Stimulated activated CD4-positive, alpha-beta T cell treated with anti-CD3 and anti-CD28 coated beads, Interleukin-4, amount 100 ng/mL, for 1 hour (primary cell): ENCODE data around the gene POLQ.
A peak's percentile ranks its signal among the peaks of the same experiment; 100 is the strongest.
"Not testable (repeated sequence)": the region's sequence is repeated elsewhere in the genome, so short reads cannot be mapped to it uniquely, and the experiment has no call there.

ENCODE experiments used
- DNase-seq: peaks from one replicate; pipeline ENCODE4 v3.0.0-alpha.2; 2020

Gene POLQ

DNA sequence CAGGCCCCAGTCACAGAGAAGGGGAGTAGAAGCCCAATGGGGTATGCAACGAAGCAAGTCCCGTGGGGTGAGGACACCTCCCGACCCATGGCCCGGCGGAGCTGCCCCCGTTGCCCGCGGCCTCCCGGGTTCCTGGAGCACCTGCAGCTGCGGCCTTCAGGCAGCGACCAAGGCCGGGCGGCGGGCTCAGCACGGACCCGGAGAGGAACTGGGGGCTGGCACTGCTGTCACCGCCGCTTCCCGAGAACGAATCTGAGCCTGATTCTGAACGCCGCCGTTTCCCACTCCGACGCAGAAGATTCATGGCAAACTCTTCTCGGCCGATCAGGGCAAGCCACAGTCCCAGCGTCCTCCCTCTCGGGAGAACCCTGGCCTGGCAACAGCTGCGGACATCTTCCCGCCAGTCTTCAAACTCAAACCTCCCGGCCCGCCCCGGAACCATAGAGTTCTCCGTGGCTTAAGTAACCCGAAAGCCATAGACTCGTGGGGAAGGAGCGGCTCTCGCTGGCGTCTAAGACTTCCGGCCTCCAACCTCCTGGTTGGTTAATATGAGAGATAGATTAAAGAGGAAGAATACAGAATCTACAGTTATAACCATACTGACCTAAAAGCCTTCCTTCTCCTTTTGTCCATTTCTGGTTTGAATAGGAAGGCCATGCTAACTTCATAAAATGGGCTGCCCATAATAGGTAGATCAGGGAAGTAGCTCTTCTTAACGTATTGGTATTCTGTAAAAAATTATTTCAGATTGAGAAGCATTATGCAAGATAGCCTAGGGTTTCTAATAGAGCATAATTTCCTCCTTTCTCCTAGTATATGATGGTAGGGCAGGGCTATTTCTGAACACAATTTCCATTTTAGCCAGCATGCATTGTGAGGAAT, at the start of gene POLQ:
Gene POLQ (minus strand): TSS at position 415 of the 882 bp plus-strand sequence. CDS start 111 bp downstream, at position 304.
- DNase-seq = peak; percentile 85

DNA sequence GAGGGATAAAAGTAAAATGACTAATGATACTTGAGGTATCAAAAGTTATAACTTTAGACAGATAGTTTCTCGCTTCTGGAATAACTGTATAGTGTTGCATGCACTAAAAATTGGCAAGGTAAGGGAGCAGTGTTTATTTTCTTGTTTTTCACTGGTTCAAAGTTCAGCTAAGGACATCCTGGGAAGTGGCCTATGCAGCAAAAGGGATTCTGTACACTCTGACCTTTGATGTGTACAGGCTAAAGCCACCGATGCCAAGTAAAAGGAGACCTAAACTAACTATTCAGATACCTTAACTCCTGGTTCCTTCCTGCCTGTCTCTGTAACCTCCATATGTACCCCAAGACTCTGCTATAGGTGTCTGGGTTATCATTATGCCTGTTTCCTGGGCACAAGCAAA, 49.1 kb upstream of the POLQ start:
- no peak for DNase-seq

DNA sequence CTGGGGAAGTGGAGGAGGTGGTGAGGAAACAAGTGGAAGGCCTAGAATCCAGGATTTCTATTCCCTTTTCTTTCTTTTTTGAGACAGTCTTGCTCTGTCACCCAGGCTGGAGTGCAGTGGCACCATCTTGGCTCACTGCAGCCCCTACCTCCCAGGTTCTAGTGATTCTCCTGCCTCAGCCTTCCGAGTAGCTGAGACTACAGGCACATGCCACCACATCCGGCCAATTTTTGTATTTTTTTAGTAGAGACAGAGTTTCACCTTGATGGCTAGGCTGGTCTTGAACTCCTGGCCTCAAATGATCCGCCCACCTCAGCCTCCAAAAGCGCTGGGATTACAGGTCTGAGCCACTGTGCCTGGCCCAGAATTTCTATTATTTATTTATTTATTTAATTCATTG, 48.0 kb upstream of the POLQ start:
- not testable (repeated sequence) for DNase-seq

DNA sequence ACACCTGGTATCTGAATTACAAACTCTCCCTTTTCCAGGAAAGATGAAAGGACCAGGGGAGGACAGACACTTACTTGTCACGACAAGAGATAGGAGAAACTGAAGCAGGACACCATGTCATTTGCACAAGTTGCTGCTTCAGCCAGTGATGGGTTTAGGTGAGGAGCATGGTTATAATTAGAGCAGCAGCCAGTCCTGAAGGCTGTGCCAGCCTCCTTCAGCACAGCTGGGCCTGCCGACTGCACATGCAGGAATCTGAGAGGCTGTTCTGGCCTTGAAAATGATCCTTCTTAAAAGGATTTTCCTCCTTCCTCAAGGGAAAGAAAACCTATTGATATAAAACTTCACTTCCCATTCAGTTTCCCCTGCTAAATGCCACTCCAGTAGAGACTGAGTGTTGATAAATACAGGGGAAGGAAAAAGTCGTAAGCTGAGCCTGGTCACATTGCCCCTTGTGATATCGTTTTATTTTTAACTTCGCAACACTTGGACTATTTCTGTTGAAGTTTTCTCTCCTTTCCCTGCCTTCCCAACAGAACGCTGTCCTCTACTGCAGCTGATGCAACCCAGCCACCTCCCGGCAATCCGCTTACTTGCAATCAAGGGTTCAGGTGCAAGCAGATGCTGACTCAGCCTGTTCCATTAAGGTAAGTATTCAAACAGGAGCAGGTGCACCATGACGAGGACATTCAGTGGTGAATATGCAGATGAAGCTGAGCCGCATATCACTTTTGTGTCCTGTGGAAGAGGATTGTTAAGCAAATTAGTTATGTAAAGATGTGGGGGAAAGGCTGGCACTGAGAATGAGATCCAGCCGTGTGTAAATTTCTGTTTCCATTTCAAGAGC, 47.3 kb upstream of the POLQ start, which contains the start of gene FBXO40:
Gene FBXO40 (plus strand): TSS at position 524 of the 847 bp plus-strand sequence. CDS start 27,197 bp downstream, outside the sequence.
- DNase-seq = no peak

DNA sequence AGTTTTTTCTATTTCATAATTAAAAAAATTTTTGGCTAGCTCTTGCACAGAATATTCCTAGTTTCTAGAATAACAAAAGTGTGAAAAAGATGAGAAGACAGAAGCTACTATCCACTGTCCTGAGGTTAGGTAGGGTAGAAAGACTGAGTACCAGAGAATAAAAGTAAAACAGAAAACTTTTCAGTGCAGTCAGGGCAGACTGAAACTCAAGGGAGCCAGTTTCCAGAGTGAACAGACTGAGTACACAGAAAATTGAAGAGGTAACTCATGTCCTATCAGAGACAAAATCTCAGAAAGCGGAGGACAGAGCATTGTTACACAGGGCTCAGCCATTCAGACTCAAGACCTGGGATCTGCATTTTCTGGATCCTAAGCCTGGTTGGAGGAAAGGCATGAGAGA, 38.6 kb upstream of the POLQ start:
- DNase-seq = no peak

DNA sequence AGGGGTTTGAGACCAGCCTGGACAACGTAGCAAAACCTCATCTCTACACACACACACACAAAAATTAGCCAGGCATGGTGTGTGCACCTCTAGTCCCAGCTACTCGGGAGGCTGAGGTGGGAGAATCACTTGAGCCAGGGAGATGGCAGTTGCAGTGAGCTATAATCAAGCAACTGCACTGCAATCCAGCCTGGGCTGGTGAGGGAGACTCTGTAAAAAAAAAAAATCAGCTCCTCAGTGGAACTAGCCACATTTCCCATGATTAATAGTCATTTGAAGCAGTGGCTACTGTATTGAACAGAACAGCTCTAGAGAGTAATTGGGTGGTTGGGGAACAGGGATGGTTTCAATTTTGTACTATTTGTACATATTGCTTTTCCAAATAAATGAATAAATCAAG, 35.9 kb upstream of the POLQ start:
- no peak for DNase-seq

DNA sequence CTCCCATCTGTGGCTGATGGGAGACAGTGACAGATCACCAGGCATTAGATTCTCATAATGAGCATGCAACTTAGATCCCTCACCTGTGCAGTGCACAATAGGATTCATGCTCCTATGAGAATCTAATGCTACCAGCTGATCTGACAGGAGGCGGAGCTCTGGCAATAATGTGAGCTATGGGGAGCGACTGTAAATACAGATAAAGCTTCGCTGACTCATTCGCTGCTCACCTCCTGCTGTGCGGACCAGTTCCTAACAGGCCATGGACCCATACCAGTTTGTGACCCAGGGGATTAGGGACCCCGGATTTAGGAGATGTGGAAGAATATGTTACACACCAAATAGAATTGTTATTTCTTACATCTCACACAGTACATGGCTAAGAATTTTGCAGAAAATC, 28.7 kb upstream of the POLQ start:
- DNase-seq = no peak

DNA sequence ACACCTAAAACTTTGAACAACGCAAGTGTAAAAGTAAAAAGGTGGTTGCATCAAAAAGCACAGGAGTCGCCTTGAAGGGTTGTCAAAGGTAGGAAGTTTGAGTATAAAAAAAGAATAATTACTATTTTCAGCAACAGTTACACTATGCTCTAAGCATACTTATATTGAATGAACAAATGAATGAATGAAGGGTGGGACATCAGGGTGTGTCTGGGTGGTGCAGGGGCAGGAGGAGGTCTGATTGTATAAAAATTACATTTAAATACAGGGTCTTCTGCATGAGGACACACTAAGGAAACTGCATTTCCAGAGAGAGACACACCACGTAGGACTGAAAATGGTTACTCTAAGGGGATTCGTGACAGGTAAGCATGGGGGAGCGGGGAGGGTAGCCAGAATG, 21.9 kb upstream of the POLQ start, which contains the start of gene ARGFX:
Gene ARGFX (plus strand): TSS at position 301 of the 400 bp plus-strand sequence. CDS start 2,765 bp downstream, outside the sequence.
- no peak for DNase-seq

DNA sequence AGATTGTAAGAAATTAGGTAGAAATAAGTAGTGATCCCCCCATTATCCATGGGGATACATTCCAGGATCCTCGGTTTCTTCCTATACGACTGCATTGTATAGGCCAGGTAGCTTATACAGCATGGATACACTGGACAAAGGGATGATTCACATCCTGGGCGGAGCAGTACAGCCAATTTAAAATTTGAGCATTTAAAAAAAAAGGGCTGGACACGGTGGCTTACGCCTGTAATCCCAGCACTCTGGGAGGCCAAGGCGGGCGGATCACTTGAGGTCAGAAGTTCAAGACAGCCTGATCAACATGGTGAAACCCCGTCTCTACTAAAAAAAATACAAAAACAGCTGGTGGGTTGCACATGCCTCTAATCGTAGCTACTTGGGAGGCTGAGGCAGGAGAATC, 21.0 kb upstream of the POLQ start:
- DNase-seq = no peak

DNA sequence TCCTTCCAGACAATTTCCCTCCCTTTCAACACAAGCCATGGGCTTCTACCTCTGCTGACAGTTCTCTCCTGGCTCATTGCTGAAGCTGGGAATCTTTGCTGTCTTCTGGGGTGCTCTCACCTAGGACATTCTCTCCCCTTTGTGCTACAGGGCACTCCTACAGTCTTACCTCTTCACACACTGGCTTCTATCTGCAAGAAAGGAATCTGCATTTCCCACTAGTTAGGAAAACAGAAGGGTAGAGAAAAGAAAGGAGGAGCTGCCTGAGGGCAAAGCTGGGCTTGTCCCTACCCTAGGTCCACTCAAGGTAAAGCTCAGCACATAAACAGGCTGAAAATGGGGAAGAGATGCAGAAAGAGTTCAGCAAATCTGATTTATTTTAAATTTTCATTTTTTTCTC, 16.4 kb upstream of the POLQ start:
- DNase-seq = no peak

DNA sequence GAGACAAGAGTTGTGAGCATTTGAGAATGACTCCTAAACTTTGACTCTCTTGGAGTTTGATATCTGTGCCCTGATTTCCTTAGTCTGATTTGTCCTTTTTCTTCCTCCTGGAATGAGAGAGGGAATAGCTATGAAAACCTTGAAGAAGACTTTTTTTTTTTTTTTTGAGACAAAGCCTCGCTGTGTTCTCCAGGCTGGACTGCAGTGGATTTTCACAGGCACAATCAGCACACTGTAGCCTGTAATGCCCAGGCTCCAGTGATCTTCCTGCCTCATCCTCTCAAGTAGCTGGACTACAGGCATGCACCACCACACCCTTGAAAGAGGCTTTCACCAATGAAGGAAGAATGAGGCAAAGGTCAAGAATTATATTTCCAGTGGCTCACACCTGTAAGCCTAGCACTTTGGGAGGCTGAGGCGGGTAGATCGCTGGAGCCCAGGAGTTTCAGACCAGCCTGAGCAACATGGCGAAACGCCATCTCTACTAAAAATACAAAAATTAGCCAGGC, 11.7 kb upstream of the POLQ start:
- no peak for DNase-seq

DNA sequence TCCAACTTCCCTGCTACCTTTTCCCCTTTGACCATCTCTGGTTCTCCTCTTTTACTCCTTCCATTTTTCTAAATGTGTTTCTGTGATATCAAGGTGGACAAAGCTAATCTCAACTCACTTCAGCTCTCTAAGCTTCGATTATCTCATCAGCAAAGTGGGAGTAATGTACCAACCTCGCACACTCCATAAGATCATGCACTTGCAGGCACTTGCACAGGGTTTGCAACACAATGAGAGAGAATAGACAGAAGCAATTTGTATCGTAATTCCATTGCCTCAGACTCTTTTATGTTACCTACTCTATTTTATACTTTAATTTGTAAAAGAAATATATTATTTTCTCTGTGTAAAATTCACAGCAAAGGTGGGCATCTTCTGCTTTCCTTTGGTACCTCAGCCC, 7.0 kb upstream of the POLQ start:
- no peak for DNase-seq

DNA sequence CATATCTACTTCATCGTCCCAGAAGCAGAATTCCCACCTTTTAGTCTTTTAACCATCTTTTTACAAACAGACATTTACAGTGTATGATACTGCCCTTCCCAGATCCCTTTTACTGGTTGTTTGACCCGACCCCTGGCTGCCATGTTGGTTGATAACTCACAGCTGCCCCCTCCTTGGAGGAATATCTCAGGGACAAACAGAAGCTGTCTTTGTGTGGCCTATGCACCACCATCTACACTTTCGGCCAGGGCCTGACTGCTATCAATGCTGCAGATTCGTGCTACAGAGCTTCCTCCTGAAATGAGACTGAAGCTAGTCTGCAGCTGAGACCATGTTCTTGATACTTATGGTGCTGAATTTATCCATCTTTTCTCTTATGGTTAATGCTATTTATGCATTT, 6.6 kb upstream of the POLQ start:
- DNase-seq = no peak

DNA sequence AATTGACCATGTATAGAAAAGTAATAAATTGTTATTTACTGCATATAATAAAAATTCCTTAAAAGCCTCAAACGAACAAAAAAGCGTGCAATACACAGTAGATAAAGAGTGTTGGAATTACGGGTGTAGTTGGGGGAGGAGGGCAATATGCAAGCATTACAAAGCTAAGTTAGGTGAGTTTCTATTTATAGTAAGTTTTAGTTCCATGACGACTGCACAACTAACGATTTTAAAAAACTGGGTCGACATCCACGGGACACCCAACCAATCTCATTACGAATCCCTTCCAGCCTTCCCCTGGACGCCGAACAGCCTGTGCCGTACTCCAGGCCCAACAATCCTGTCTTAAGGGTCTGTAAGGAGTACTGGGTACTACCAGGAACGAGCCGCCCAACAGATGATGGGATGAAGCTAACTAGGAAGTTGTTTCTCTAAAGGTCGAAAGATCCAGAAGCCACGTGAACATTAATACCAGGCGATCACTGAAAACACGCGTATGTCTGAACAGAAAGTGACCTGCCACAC, 677 bp downstream of the POLQ start:
- no peak for DNase-seq

DNA sequence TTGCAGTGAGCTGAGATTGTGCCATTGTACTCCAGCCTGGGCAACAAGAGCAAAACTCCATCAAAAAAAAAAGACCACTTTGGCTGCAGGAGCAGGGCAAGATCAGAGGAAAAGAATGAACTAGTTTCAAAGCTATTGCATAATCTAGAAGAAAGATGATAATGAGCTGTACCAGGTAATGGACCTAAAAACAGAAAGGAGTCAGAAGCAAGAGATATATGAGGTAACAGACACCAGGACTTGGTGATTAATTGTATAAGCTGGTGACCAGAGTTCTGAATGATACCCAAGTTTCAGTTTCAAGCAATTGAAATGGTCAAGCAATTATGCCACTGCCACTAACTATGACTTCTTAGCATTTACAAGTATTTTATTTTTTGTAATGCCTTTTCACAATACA, 2.9 kb downstream of the POLQ start:
- no peak for DNase-seq

DNA sequence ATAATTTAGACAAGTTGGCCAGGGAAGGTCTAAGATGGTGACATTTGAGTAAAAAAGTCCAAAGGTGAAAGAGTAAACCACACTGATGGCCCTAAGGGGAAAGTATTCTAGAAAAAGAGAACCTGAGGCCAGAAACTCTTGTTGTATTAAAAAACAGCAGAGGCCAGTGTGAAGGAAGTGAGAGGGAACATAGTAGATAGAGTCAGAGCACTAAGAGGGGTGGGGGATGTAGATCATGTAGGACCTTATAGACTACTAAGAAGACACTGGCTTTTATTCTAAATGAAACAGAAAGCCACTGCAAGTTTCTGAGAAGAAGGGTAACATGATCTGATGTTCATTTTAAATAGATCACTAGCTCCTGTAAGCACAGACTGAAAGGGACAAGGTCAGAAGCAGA, 14.5 kb downstream of the POLQ start:
- DNase-seq = no peak

DNA sequence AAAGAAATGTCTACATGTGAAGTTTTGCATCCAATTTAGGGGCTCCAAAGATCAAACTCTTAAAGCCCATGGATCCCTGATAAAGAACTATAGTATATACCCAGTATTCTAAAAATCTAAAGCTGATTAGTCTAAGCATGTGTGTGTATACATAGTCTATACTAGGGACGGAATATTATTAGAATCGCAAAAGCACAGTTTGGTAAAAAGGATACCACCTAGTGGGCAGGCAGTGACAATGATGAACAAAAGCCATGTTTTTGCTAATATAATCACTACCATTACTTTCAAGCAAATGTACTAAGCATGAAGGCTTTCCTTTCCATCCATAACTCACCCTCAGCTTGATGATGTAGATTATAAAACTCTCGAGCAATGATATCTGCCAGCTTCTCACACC, 16.5 kb downstream of the POLQ start:
- no peak for DNase-seq

DNA sequence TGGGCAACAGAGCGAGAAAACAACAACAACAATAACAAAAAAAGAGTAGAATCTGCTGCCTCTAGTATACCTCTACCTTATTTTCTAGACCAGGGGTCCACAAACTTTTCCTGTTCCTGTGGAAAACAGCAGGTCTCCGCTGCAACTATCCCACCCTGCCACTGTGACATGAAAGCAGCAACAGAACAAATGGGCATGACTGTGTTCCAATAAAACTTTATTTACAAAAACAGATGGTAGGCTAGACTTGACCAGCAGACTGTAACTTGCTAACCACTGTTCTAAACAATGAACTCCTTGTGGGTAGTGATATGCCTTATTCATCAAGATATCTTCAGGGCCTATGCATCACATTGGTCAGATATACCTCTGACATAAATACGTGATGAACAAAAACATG, 25.3 kb downstream of the POLQ start:
- DNase-seq = no peak

DNA sequence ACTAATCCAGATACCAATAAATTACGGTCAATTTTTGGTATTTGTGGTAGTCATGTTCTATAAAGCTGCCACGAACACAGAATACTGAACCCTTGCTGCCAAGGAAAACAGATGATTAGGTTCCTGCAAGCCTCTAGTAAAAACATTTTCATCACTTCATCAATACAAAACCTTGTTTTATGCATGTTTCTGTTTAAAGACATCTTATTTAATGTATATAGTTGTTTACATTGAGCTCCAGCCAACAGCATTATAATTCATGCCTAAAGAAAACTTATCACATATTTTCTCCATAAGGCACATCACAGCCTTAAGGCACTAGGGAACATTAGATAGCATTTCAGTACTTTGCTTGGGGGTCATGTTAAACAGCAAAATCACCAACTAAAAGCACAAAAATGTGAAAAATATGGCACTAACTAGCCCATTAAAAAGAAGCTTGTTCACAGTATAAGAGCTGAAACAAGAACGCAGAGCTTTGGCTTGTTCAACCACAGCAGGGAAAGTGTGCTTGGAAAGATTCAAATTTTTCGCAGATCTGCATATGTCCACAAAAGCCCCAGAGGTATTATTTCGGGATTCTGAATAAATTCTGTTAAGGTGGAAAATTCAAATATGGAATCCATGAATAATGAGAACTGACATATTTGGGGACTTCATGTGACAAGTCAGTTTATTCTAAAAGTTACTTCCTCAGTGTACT, 27.7 kb downstream of the POLQ start:
- no peak for DNase-seq

DNA sequence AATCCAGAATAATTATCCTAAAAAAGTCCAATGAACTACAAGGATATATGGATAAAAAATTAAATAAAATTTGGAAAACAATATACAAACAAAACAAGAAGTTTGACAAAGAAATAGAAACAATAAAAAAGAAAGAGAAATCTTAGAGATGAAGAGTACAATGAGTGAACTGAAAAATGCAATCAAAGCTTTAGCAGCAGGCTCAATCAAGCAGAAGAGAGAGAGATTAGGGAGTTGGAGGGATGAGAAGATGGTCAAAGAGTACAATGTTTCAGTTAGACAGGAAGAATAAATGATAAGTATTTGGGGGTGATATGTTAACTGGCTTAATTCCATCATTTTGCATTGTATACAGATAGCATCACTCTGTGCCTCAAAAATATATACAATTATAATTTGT, 29.9 kb downstream of the POLQ start:
- DNase-seq = no peak

DNA sequence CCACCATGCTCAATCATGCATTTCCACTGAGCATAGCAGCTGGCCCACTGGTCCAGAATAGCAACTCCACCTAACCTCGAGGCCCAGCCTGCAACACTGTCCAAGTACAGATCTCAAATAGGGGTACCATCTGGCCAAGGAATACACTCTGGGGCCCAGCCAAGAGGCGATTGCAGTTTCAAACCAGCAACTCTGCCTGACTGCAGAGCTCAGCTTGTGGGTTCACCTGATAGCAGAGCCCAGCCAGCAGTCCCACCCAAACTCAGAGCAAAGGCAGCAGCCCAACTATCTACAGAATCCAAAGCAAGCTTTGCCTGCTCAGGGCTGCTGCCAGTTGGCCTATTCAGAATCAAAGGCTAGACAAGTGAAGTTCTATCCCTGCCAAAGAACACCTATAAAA, 30.5 kb downstream of the POLQ start:
- no peak for DNase-seq

DNA sequence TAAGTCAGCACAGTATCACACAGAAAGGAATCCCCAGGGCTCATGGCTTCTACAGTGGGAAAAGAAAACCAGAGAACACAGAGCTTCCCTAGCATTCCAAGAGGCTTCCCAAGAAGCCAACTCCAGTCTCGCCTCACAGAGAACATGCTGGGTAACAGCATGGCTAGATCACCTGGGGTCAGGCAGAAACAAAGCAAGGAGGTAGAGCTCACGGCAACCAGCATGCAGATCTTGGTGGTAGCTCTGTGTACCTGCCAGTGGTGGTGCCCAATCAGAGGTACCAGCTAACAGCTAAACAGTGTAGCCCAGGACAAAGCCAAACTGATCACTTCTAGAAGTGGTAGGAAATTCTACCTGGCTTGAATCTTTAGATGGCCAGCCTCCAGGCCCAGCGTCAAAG, 31.3 kb downstream of the POLQ start:
- DNase-seq = no peak

DNA sequence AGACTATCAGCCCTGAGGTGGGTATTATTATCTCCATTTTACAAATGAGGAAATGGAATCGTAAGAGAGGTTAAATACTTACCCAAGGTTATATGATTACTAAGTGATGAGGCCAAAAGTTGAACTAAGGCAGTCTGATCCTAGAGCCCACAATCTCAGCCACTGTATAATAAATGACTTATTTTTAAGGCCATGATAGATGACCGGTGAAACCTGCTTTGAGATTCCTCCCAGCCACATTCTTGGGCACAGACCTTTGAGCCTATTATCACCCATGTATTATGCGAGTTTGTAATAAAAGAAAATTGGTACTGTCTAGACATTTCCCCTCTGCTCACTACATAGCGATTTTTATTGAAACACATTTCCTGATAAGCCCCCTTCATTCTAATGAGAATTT, 37.4 kb downstream of the POLQ start:
- DNase-seq = no peak
